D721Med (cell line): ENCODE measurements around the gene ZNF135.

Experiments
- DNase-seq: peaks from one replicate; pipeline ENCODE4 v3.0.0; 2011; ENCODE audit warnings: low spot score; ENCODE audit not compliant: insufficient read length
- FAIRE-seq: peaks from 2 replicates; lab custom pipeline; 2011; peaks lifted over from hg19 to GRCh38; lab: Jason Lieb, UNC
- CTCF ChIP-seq: IDR thresholded peaks from 2 replicates; pipeline ENCODE4 v1.5.1; 2012; ENCODE audit warnings: mild to moderate bottlenecking, control low read depth; ENCODE audit not compliant: insufficient read depth; ENCODE audit errors: missing control alignments

Gene ZNF135

GRCh38 chr19:58021541-58022282 is 37.4 kb upstream of the ZNF135 start:
- peak; percentile 89 for TF ChIP-seq CTCF
- DNase-seq, result peak; percentile 79
- FAIRE-seq, result no peak

DNA sequence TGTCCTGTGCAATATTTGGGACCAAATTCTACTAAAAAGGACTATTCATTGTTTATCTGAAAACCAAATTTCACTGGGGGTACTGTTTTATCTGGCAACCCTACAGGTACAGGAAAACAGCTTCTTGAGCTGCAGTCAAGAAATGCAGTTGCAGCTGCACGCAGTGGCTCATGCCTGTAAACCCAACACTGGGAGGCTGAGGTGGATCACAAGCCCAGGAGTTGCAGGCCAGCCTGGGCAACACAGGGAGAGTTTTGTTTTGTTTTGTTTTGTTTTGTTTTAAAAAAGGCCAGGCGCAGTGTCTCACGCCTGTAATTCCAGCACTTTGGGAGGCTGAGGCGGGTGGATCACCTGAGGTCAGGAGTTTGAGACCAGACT is 36.8 kb upstream of the ZNF135 start:
- TF ChIP-seq CTCF, result no peak

DNA sequence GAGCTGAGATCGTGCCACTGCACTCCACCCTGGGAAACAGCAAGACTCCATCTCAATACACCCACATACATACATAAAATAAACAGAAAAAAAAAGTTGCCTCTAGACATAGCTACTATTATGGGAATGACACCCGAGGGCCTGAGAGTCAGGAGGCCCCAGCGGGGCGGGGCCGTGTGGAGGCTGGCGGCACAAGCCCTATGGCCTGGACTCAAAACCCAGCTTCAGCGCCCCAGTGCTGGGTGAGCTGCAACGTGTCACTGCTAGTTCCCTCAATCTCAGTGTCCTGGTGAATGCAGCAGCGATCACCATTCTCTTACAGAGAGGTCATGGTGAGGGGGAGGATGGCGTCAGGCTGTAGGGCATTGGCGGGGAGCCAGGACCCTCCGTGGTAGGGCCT is 34.4 kb upstream of the ZNF135 start:
- no peak for TF ChIP-seq CTCF
- FAIRE-seq, result no peak
- no peak for DNase-seq

More for the DNA sequence above, 36.8 kb upstream of the ZNF135 start:
- DNase-seq, result no peak
- no peak for FAIRE-seq

- DNase-seq (peak; percentile 79), FAIRE-seq (no peak)
- no peak for TF ChIP-seq CTCF
Observed at GRCh38 chr19:58033741-58034476, 25.2 kb upstream of the ZNF135 start, which contains the start of gene ZSCAN1. ZSCAN1 (plus strand) TSS chr19:58034025; CDS start chr19:58037837, 3,812 bp downstream.

GRCh38 chr19:58034477-58034793 is 24.6 kb upstream of the ZNF135 start:
- DNase-seq (no peak), FAIRE-seq (no peak)
- no peak for TF ChIP-seq CTCF

DNA sequence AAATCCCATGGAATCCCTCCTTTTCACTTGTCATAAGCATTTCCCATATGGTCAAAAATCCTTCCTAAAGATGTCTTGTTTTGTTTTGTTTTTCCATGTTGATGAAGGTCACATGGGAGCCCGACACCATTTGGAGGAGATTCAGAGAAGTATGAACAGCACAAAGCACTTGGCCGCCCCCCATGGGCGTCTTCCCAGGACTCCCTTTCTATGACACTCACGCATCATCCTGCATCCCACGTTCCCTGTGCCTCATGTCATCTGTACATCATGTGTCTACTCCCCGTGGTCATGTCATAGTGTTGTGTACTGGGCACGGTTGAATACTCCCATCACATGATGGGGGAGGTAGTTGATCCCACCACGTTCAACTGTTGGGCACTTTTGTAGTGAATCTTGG is 23.2 kb upstream of the ZNF135 start:
- TF ChIP-seq CTCF, result no peak
- DNase-seq (no peak), FAIRE-seq (no peak)
